LNCAP (cell line): Measurements from ENCODE around the gene ZSWIM4.

Source experiments
- CTCF ChIP-seq: fragments of 450-650 bp; IDR thresholded peaks from 2 replicates; pipeline ENCODE4 v1.5.1; 2017; ENCODE audit warnings: mild to moderate bottlenecking

The ZSWIM4 gene

GRCh38 chr19:13768510-13768909 lies 26.7 kb upstream of the ZSWIM4 start:
- TF ChIP-seq CTCF = no peak

GRCh38 chr19:13770013-13770635 lies 25.1 kb upstream of the ZSWIM4 start:
- no peak for TF ChIP-seq CTCF

GRCh38 chr19:13774217-13775191 lies 20.7 kb upstream of the ZSWIM4 start, which contains the start of gene C19orf53:
C19orf53 (plus strand) TSS chr19:13774456; CDS start chr19:13774478, 22 bp downstream.
- TF ChIP-seq CTCF = no peak

GRCh38 chr19:13778398-13778797 lies 16.8 kb upstream of the ZSWIM4 start:
- TF ChIP-seq CTCF = no peak

- no peak for TF ChIP-seq CTCF
Measured at GRCh38 chr19:13778847-13779246, 16.4 kb upstream of the ZSWIM4 start.

GRCh38 chr19:13781547-13781946 lies 13.7 kb upstream of the ZSWIM4 start:
- TF ChIP-seq CTCF = no peak

- TF ChIP-seq CTCF = no peak
Measured at GRCh38 chr19:13782537-13782936, 12.7 kb upstream of the ZSWIM4 start.
